Spleen (tissue), 3 donors: ENCODE data around the gene CGNL1.

Source experiments
- POLR2A ChIP-seq, 3 donors: fragments of 450-650 bp; IDR thresholded peaks; one replicate each; pipeline ENCODE4 v1.5.1; 2017; ENCODE audit warnings: antibody characterized with exemption in 3 of 3, mild to moderate bottlenecking in 1 of 3
- POLR2AphosphoS5 ChIP-seq, 3 donors: sonication (generic); formaldehyde crosslinking; IDR thresholded peaks; one replicate each; pipeline ENCODE4 v1.5.1; 2017; ENCODE audit warnings: antibody characterized with exemption in 3 of 3

GRCh38 chr15:57578288-57578900 is 202.1 kb downstream of the CGNL1 start:
- TF ChIP-seq POLR2A (IDR thresholded peaks at IDR 0.05) (no peak), POLR2AphosphoS5 (IDR thresholded peaks at IDR 0.05) (no peak)
